ENCODE results near the gene NKX1-1. TPM values are rescaled to one million over a fixed set of nuclear protein-coding genes. Genes with fewer than 3 reads are reported as not detected.

NKX1-1 gene
- total RNA-seq, 1 experiment from 2014 or later, result not detected

GRCh38 chr4:1410491-1411325 lies 4.5 kb upstream of the NKX1-1 start:
- DNase-seq (ENCODE audit: low spot score) (peak; percentile 94), ATAC-seq (peak; percentile 74)
- CTCF ChIA-PET, result interaction anchor here (1.0 to 4.4 kb wide), 3 partner anchors 9 to 102 kb away, joined by 3 to 19 read pairs (median 4); no protein-coding TSS in a partner anchor
- Mint-ChIP-seq H3K4me3 (no peak overlapping the region), H3K36me3 (no peaks in the 10 kb centered on the region), H3K4me1 (peaks cover 10% of the 10 kb centered on the region), H3K27ac (no peak overlapping the region), H3K9me3 (no peaks in the 10 kb centered on the region), H3K27me3 (ENCODE audit: low read depth) (peaks cover 71% of the 10 kb centered on the region)
- POLR2A ChIA-PET, result no interaction called here
- TF ChIP-seq ELF4 (CRISPR knock-in tag; IDR thresholded peaks at IDR 0.05; ENCODE audit: low read depth) (peak; percentile 100), ESRRA (CRISPR knock-in tag; IDR thresholded peaks at IDR 0.05; ENCODE audit: borderline replicate concordance) (peak; percentile 100), IRF2 (CRISPR knock-in tag; IDR thresholded peaks at IDR 0.05; ENCODE audit: borderline replicate concordance, low read depth) (peak; percentile 100), ATF1 (CRISPR knock-in tag; IDR thresholded peaks at IDR 0.05) (peak; percentile 100), FOXP1 (CRISPR knock-in tag; IDR thresholded peaks at IDR 0.05; ENCODE audit: borderline replicate concordance) (peak; percentile 100), OVOL2 (CRISPR knock-in tag; IDR thresholded peaks at IDR 0.05; ENCODE audit: borderline replicate concordance) (no peak), USF1 (CRISPR knock-in tag; IDR thresholded peaks at IDR 0.05) (peak; percentile 98), MXD4 (CRISPR knock-in tag; IDR thresholded peaks at IDR 0.05; ENCODE audit: borderline replicate concordance) (peak; percentile 99), FOXP4 (CRISPR knock-in tag; IDR thresholded peaks at IDR 0.05) (peak; percentile 100), ZNF138 (CRISPR knock-in tag; conservative IDR thresholded peaks at IDR 0.05) (peak; percentile 100), CREB1 (CRISPR knock-in tag; IDR thresholded peaks at IDR 0.05) (peak; percentile 100), STAT6 (CRISPR knock-in tag; conservative IDR thresholded peaks at IDR 0.05; ENCODE audit: low read depth) (peak; percentile 100), ZNF396 (CRISPR knock-in tag; IDR thresholded peaks at IDR 0.05; ENCODE audit: borderline replicate concordance) (peak; percentile 100), ZBTB21 (CRISPR knock-in tag; IDR thresholded peaks at IDR 0.05; ENCODE audit: borderline replicate concordance) (peak; percentile 99), CREM (CRISPR knock-in tag; IDR thresholded peaks at IDR 0.05) (peak; percentile 98), PRRX2 (CRISPR knock-in tag; IDR thresholded peaks at IDR 0.05) (peak; percentile 99), NFE2L1 (CRISPR knock-in tag; IDR thresholded peaks at IDR 0.05) (peak; percentile 100), ZSCAN18 (CRISPR knock-in tag; IDR thresholded peaks at IDR 0.05) (peak; percentile 100), NR3C1 (CRISPR knock-in tag; conservative IDR thresholded peaks at IDR 0.05; ENCODE audit: low read depth) (peak; percentile 100), RORB (CRISPR knock-in tag; IDR thresholded peaks at IDR 0.05) (no peak), ZNF423 (CRISPR knock-in tag; IDR thresholded peaks at IDR 0.05) (peak; percentile 90), FOXK1 (CRISPR knock-in tag; IDR thresholded peaks at IDR 0.05) (peak; percentile 100), ARID4B (CRISPR knock-in tag; IDR thresholded peaks at IDR 0.05; ENCODE audit: borderline replicate concordance) (peak; percentile 100), E2F1 (CRISPR knock-in tag; IDR thresholded peaks at IDR 0.05) (peak; percentile 100), ZNF416 (CRISPR knock-in tag; IDR thresholded peaks at IDR 0.05) (peak; percentile 96)
